Measurements from ENCODE around the gene AXDND1. TPM values are rescaled to one million over a fixed set of nuclear protein-coding genes. Genes with fewer than 3 reads are reported as not detected.
"Not testable (repeated sequence)": the region's sequence is repeated elsewhere in the genome, so short reads cannot be mapped to it uniquely, and the experiment has no call there.

Gene AXDND1
- total and polyA plus RNA-seq, 12 donors: 0.03 to 0.17 (median 0.15) TPM; not detected in 8

DNA sequence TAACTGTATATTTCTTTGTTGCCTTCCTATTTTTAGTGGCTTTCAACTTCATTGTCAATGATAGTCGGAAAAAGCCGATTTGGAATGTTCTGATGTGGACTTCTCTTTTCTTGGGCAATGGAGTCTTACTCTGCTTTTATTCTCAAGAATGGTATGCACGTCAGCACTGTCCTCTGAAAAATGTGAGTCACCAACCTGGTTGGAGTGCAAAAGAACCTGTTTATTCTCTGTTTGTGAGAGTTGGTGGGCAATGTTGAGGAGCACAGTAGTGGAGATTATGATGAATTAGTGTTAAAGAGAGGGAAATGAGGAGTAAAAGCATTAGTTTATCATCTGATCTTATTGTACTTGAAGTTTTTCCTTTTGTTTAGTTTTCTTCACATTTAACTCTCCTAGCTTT lies 14.5 kb upstream of the AXDND1 start:
- WGBS, 2 donors: 91 to 94% methylated on average over 3 of the region's 3 CpGs
- Histone ChIP-seq H3K4me1 (peaks cover 0 to 10% (median 0%) of the 10 kb centered on the region in 9 donors), H3K9me3 (no peaks in the 10 kb centered on the region), H3K4me3 (no peak overlapping the region), H3K36me3 (peaks cover 0 to 93% (median 7%) of the 10 kb centered on the region in 9 donors), H3K27ac (no peak overlapping the region), H3K27me3 (no peaks in the 10 kb centered on the region)
- DNase-seq (no peak), ATAC-seq (no peak)
- TF ChIP-seq, protein P1, sequence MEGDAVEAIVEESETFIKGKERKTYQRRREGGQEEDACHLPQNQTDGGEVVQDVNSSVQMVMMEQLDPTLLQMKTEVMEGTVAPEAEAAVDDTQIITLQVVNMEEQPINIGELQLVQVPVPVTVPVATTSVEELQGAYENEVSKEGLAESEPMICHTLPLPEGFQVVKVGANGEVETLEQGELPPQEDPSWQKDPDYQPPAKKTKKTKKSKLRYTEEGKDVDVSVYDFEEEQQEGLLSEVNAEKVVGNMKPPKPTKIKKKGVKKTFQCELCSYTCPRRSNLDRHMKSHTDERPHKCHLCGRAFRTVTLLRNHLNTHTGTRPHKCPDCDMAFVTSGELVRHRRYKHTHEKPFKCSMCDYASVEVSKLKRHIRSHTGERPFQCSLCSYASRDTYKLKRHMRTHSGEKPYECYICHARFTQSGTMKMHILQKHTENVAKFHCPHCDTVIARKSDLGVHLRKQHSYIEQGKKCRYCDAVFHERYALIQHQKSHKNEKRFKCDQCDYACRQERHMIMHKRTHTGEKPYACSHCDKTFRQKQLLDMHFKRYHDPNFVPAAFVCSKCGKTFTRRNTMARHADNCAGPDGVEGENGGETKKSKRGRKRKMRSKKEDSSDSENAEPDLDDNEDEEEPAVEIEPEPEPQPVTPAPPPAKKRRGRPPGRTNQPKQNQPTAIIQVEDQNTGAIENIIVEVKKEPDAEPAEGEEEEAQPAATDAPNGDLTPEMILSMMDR (IDR thresholded peaks at IDR 0.05): no peak
- intact Hi-C loops (cut with DNase I): no loop called here

DNA sequence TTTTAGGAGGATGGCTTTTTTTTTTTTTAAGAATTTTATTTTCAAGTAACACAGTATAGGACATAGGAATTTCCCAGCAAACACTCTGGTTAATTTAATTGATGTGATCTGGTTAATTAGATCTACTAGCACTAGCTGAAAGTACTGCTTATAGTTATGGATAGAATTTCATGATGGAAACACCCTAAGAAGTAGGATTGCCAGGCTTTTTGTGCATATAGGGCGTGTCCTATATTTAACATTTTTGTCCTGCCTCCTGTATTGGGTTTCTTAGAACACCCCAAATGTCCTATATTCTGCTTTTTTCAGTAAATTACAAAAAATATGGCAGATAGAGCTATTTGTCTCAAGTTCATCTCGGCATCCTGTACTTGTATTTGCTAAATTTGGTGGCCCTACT lies 13.5 kb upstream of the AXDND1 start:
- Histone ChIP-seq H3K4me1 (peaks cover 0 to 10% (median 0%) of the 10 kb centered on the region in 9 donors), H3K9me3 (no peaks in the 10 kb centered on the region), H3K36me3 (peaks cover 0 to 84% (median 0%) of the 10 kb centered on the region in 9 donors), H3K27ac (no peak overlapping the region), H3K4me3 (no peak overlapping the region), H3K27me3 (no peaks in the 10 kb centered on the region)
- intact Hi-C loops (cut with DNase I): no loop called here
- ATAC-seq (no peak), DNase-seq (no peak)
- 97 to 99% methylated on average over 2 of the region's 2 CpGs for WGBS, 2 donors
- TF ChIP-seq, protein P1 (IDR thresholded peaks at IDR 0.05): no peak

DNA sequence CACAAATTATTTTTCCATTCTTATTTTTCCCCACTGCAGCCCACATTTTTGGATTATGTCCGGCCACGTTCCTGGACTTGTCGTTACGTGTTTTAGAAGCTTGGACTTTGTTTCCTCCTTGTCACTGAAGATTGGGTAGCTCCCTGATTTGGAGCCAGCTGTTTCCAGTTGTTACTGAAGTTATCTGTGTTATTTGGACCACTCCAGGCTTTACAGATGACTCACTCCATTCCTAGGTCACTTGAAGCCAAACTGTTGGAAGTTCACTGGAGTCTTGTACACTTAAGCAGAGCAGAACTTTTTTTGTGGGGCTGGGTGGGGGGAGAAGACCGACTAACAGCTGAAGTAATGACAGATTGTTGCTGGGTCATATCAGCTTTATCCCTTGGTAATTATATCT lies 12.2 kb upstream of the AXDND1 start:
- Histone ChIP-seq H3K4me3 (no peak overlapping the region), H3K4me1 (peaks cover 0 to 10% (median 0%) of the 10 kb centered on the region in 9 donors), H3K9me3 (no peaks in the 10 kb centered on the region), H3K27me3 (no peaks in the 10 kb centered on the region), H3K36me3 (peaks cover 0 to 71% (median 0%) of the 10 kb centered on the region in 9 donors), H3K27ac (peak overlapping the region in 3 of 10 donors; percentile 12 to 27 (median 25))
- WGBS, 2 donors: 50 to 52% methylated on average over 5 of the region's 5 CpGs
- DNase-seq (peak in 1 of 2 donors; percentile 54), ATAC-seq (peak; percentile 84 to 99 (median 96))
- TF ChIP-seq, protein P1 (IDR thresholded peaks at IDR 0.05): no peak
- intact Hi-C loops (cut with DNase I): no loop called here

DNA sequence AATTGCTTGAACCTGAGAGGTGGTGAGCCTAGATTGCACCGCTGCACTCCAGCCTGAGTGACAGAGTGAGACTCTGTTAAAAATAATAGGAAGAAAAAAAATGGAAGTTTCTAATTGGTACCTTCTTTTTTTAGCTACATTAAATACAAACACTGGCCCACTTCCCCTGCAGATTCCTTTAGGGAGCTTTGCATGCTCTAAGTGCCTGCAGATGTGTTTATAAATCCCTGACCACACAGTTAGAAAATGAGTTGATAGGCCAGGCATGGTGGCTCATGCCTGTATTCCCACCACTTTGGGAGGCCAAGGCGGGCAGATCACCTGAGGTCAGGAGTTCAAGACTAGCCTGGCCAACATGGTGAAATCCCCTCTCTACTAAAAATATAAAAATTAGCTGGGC lies 4.1 kb upstream of the AXDND1 start:
- H3K27ac ChIP-seq, H3K36me3 ChIP-seq, ATAC-seq, H3K4me3 ChIP-seq, H3K27me3 ChIP-seq, DNase-seq, H3K9me3 ChIP-seq: not testable (repeated sequence)
- 87 to 96% methylated on average over 2 of the region's 2 CpGs for WGBS, 2 donors
- peaks cover 0 to 12% (median 0%) of the 10 kb centered on the region in 9 donors for H3K4me1 ChIP-seq
- intact Hi-C loops (cut with DNase I): loop anchor here in 5 of 10 donors (10.0 kb wide), 4 partner anchors 67 to 287 kb away; partner anchors contain the start of genes SOAT1 (in 3 of the 5) and ABL2 (in 1 of the 5)

DNA sequence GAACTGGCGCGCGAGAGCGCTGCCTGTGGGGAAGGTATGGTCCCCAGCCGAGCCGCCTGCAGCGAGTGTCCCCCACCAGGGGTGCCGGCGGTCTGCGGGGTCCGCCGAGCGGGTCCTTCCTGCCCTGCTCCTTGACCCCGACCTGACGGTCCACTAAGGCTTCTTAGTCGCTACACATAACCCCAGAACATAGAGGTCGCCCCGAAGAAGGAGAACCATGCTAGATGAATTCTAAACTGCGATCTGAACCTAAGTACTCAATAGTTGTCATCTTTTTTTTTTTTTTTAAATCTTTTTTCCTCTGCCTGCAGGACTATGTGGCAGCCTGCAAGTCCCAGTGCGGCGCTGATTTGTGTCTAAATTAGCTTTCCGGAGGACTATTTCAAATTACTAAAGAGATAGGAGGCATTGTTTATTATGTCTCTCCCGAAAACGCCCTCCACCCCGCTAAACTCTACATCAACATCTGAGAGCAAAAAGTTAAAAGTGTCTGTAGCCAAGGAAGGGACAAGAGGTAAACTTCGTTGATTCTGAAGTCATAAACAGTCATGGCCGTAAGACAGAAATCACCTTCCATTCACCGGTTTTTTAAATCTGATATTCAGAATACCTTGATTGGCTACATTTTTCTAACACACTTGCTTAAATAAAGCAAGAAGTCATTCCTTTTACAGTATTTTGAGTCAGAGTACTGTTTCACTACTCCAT lies 476 bp downstream of the AXDND1 start:
- Histone ChIP-seq H3K4me3 (peak overlapping the region; percentile 60 to 79 (median 70)), H3K27ac (peak overlapping the region; percentile 83 to 96 (median 88)), H3K4me1 (peaks cover 0 to 12% (median 0%) of the 10 kb centered on the region in 9 donors), H3K9me3 (no peaks in the 10 kb centered on the region), H3K27me3 (no peaks in the 10 kb centered on the region), H3K36me3 (no peaks in the 10 kb centered on the region)
- WGBS, 2 donors: 5 to 7% methylated on average over 28 of the region's 28 CpGs
- no peak for DNase-seq
- TF ChIP-seq, protein P1 (IDR thresholded peaks at IDR 0.05): no peak
- intact Hi-C loops (cut with DNase I): loop anchor here (5.0 to 10.0 kb wide), 10 partner anchors 71 to 824 kb away; partner anchors contain the start of genes SOAT1 (in 7 of the 10), TOR3A (in 2 of the 10) and ABL2 (in 1 of the 10)
- peak in 4 of 8 donors; percentile 2 to 19 (median 9) for ATAC-seq

Measured in heart right ventricle (tissue), 16 donors.